Inferior parietal cortex (tissue), 1 donor: ENCODE data around the gene BBIP1.
"Not testable (repeated sequence)": the region's sequence is repeated elsewhere in the genome, so short reads cannot be mapped to it uniquely, and the experiment has no call there.

Experiments used
- DNase-seq: peaks from one replicate; pipeline ENCODE4 v3.0.0-alpha.2; 2016; ENCODE audit errors: extremely low spot score

The BBIP1 gene

GRCh38 chr10:110885932-110886674 is 32.9 kb downstream of the BBIP1 start:
- no peak for DNase-seq

- DNase-seq, result no peak
Measured at GRCh38 chr10:110883924-110884323, 35.1 kb downstream of the BBIP1 start.

GRCh38 chr10:110881905-110882304 is 37.1 kb downstream of the BBIP1 start:
- DNase-seq, result no peak

DNA sequence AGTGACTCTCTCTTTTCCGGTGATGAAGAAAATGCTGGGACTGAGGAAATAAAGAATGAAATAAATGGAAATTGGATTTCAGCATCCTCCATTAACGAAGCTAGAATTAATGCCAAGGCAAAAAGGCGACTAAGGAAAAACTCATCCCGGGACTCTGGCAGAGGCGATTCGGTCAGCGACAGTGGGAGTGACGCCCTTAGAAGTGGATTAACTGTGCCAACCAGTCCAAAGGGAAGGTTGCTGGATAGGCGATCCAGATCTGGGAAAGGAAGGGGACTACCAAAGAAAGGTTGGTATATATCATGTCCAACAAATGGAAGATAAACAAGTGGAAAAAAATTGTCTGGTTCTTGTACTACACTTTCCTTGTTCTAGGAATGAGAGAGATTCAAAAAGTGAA is 37.7 kb downstream of the BBIP1 start:
- no peak for DNase-seq

DNA sequence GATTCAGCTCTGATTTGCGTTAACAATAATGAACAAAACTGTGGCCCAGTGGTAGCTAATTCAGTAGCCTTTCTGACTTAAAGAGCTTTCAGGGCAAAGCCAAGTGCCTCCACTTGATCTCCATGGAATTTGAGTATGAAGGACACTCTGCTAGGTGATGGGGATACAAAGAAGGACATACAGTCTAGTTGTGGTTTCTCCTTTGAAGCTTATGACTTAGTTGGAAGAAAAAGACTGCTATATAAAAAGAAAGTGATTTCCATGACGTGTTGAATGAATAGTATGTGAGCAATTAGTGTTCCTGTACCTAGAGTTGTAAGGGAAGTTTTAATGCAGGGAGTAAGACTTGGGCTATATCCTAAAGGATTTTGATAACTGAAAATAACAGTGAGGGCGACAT is 39.0 kb downstream of the BBIP1 start:
- DNase-seq, result no peak

DNA sequence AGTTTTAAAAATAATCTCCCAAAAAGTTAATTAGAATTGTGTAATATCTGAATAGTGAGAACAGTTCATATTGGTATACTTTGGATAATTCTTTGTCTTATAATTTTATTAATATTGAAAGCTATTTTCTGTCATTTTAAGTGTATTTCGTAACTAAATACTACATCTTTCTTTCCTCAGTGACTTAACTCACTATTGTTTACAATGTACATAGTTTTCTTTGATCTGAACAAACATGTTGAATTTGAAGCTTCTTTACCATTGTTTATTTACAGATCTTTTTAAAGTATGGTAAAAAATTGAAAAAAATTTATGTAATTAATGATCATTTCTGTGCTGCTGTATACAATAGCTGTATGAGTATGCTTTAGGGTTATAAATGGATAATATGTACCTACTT is 42.2 kb downstream of the BBIP1 start:
- no peak for DNase-seq

DNA sequence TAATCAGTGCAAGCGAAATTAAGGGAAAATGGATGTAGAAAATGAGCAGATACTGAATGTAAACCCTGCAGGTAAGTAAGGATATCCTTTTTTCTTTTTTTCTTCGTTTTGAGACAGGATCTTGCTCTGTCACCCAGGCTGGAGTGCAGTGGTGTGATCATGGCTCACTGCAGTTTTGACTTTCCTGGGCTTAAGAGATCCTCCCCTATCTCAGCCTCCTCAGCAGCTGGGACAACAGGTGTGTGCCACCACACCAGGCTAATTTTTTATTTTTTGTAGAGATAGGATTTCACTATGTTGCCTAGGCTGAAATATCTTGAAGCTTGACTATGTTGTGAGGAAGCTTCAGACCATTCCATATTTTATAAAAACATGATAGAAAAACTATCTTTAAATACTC is 43.0 kb downstream of the BBIP1 start:
- no peak for DNase-seq

DNA sequence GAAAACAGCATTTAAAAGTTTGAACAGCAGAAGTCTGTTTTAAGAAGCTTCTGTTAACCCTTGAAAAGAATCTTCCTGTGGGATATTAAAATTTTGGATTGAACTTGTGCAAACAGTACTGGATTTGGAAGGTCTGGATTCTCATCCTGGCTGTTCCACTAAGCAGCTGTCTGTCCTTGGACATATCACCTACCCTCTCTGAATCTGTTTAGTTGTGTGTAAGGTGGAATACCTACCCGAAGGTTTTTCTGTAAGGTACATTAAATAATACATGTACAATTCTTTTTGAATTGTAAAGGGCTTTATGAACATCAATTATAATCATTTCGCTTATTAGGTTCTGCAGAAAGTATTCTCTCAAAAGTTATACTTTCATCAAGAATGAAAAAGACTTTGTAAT is 45.0 kb downstream of the BBIP1 start:
- no peak for DNase-seq

DNA sequence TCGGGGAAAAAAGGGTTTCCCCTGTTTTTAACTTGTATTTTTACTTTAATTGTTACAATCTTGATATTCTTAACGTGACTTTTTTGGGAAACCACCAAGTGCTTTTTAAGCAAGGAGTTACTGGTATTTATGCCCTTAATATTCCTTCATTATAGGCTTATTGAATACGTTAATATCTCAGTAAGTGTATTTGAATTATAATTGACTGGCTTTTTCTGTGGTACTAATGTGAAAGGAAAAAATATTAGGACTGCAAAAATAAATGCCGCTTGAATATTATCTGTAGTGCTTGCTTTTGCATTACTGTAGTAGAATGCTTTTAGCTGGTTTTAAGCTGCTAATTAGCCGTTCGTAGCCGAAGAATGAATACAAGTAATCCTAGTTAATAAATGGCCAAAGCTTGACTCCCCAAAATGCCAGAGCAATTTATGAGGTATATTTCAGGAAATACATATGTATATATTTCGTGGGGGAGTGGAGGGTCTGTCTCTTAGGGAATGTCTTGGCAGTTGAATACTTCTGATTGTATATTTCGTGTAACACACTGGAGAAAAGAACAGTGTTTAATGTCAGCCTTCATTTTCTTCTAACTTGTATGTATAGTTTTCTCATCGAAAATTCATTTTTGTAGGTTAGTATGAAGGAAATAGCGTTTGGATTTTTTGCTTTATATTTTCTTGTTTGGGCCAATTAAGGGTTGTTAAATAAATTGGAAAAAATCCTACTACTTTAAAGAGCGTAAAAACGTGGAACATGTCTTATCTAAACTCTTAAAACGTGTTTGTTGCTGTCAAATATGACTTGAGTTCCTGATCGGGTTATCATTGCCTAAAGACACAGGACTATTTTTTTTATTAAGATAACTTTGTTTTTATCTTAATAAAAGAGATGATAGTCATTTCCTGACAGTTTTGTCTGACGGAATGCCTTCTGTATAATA is 45.7 kb downstream of the BBIP1 start:
- no peak for DNase-seq

DNA sequence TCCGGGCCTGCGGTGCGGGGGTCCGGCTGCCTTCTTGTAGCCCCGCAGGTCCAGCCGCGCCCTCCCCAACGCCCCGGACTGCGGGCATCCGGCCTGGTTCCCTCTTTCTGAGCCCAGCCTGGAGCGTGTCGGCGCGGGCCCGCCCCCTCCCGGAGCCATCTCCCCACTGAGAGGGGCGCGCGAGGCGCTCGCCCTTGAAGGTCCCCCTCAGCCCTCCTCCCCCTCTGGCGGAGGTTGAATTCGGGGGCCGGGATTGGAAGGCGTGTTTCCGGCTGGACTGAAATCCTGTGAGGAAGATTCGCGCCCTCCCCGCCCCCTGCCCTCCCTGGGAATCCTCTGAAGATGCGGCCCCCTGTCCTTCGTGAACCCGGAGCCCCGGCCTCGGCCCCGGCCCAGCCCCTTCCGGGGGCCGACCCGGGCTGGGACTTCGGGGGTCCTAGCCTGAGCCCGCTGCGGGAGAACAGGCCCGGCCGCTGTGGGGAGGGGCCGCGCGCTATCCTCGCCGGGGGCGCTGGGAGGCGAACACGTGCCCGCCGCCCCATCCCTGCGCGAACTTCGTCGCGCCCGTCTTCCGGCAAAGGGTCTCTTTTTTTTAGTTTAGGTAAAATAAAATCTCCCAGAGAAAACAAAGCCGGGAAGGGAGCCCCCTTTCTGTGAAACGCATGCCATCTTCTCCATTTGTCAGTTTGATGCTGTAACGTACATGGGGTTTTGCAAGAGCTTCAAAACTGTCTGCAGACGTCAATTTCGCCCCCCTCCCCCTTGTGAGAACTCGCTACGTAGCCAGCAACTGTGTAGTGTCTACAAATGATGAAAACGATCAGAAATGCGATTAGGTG is 46.6 kb downstream of the BBIP1 start:
- DNase-seq, result peak; percentile 52

DNA sequence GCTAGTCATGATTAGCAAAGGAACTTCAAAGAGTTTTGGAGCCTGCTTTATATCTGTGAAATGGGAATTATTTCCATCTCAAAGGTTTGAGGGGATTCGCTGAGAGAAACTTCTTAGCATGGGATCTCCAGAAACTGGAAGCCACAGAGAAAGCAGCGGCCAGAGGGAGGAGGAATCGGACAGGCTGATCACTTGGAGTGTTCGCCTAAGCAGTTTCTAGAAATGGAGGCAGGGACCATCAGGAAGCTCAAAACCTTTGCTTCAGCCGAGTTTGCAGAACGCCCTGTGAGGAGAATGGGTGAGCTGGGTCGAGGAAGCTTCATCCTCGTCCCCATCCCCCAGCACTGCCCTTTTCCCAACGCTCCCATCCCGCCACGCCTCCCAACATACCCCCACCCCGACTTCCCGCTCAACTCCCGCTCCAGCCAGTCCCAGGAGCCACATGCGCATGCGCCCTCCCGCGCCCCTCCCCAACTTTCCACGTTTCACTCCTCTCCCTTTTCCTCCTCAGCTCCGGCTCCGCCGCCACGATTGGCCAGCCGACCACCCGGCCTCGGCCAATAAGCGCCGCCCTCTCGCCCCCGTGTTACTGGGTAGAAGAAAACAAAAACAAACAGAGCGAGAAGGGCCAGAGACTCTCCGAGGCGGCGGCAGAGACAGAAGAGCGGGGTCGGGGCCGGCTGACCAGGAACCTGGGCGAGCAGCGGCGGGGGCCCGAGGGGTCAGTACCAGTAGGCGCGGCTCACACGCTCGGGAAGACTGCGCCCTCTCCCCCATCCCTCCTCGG is 47.5 kb downstream of the BBIP1 start, which contains the start of gene PDCD4:
Gene PDCD4, plus strand, starts transcription at position 631 of the 787 bp plus-strand sequence. CDS start 4,100 bp downstream, outside the sequence.
- peak; percentile 97 for DNase-seq

DNA sequence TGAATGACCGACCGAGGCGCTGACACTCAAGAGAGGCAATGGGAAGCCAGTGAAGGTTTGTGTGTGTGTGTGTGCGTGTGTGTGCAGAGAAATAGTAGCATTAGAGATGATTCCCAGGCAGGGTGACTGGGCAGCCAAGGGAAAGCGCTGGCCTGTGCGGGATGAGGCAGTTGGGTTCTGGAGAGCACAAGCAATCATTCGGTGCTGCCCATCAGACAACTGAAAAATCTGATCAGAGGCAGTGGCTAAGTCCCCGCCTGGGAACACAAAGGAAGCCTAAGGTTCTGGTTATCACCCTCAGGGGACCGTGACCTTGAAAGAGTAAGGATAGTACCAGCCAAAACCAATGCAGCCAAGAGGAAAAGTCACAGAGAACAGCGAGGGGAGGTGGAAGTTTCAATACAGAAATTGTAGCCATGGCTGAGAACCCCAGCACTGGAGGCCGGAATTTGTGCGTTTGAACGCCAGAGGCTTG is 48.1 kb downstream of the BBIP1 start:
- DNase-seq, result no peak

- no peak for DNase-seq
Measured at GRCh38 chr10:110868981-110869380, 50.0 kb downstream of the BBIP1 start.

- DNase-seq, result no peak
Measured at GRCh38 chr10:110867807-110868465, 51.0 kb downstream of the BBIP1 start.

- DNase-seq, result not testable (repeated sequence)
Measured at GRCh38 chr10:110867011-110867806, 51.8 kb downstream of the BBIP1 start.

DNA sequence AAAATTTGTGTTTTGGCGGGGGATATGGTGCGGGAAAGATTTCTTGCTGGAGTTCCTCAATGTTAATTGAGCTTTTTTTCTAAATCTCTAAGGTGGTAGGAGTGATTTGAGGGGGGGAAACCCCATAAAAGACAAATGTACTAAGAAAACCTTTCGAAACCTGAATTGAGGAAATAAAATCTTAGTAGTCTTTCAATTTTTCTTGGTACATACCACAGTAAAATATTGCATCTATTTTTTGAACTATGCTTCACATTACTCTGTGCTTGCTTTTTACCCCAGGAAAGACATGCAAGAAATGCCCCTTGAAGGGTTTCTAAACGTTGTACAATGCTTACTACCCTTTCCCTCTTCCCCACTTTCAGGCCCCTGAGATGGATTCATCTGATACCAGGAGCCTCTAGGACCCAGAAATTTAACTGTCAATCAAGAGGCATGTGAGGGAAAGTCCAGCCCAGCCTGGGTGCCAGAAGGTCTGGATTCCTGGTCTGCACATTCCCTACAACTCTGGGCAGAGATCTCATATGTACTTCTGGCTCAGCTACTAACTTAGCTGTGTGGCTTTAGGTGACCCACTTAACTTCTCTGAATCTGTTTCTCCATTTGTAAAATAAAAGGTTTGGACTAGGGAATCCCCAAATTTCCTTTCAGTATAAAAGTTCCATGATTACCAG is 53.0 kb downstream of the BBIP1 start:
- DNase-seq, result no peak

GRCh38 chr10:110865186-110865808 is 53.7 kb downstream of the BBIP1 start:
- no peak for DNase-seq

DNA sequence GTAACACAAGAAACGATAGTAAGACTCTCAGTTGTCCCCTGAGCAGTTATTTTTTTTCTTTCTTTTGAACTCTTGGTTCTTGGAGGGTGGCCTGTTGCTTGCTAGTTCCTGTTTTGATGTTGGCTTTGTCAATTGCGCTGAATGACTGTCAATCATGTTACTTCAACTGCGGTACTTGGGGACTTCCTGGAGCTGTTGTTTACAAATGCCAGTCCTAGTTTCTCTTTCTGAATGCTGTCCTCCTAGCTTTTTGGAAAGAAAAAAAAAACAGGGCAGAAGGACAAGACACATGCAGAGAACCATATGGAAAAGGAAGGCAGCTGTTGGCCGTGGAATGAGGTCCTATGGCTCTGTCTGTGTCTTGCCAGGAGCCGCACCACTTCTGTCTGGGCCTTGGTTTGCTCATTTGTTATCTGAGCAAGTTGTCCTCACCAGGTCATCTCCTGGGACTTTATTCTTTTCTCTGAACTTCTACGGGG is 54.3 kb downstream of the BBIP1 start:
- DNase-seq, result no peak
